BE2C (cell line): ENCODE data around the gene WEE2.
"Not testable (repeated sequence)": the region's sequence is repeated elsewhere in the genome, so short reads cannot be mapped to it uniquely, and the experiment has no call there.

Source experiments
- DNase-seq: peaks from one replicate; pipeline ENCODE4 v3.0.0-alpha.2; 2020
- H3K27me3 ChIP-seq: fragments of 250-450 bp; sonication (Bioruptor Pico); 2 replicates; pipeline ENCODE4 v1.5.1; 2020; ENCODE audit warnings: mild to moderate bottlenecking
- H3K36me3 ChIP-seq: fragments of 250-450 bp; sonication (Bioruptor Pico); 2 replicates; pipeline ENCODE4 v1.5.1; 2020; ENCODE audit warnings: mild to moderate bottlenecking
- H3K4me1 ChIP-seq: fragments of 250-450 bp; sonication (Bioruptor Pico); 2 replicates; pipeline ENCODE4 v1.5.1; 2020
- H3K4me3 ChIP-seq: 2 replicates; pipeline ENCODE4 v1.5.1; 2011; ENCODE audit warnings: low read depth, low read length
- H3K9me3 ChIP-seq: fragments of 250-450 bp; sonication (Bioruptor Pico); 2 replicates; pipeline ENCODE4 v1.5.1; 2020
- TF ChIP-seq, protein P1 (sequence below): IDR thresholded peaks from 2 replicates; pipeline ENCODE4 v1.5.1; 2012; ENCODE audit warnings: mild to moderate bottlenecking, low read depth, low read length

WEE2 gene

GRCh38 chr7:141685285-141686023, 22.7 kb upstream of the WEE2 start:
- TF ChIP-seq, protein P1, sequence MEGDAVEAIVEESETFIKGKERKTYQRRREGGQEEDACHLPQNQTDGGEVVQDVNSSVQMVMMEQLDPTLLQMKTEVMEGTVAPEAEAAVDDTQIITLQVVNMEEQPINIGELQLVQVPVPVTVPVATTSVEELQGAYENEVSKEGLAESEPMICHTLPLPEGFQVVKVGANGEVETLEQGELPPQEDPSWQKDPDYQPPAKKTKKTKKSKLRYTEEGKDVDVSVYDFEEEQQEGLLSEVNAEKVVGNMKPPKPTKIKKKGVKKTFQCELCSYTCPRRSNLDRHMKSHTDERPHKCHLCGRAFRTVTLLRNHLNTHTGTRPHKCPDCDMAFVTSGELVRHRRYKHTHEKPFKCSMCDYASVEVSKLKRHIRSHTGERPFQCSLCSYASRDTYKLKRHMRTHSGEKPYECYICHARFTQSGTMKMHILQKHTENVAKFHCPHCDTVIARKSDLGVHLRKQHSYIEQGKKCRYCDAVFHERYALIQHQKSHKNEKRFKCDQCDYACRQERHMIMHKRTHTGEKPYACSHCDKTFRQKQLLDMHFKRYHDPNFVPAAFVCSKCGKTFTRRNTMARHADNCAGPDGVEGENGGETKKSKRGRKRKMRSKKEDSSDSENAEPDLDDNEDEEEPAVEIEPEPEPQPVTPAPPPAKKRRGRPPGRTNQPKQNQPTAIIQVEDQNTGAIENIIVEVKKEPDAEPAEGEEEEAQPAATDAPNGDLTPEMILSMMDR, result no peak
- no peak overlapping the region for H3K4me3 ChIP-seq
- H3K27me3 ChIP-seq, result no peaks in the 10 kb centered on the region
- no peaks in the 10 kb centered on the region for H3K4me1 ChIP-seq
- no peaks in the 10 kb centered on the region for H3K9me3 ChIP-seq
- DNase-seq, result no peak
- H3K36me3 ChIP-seq, result peaks cover 6% of the 10 kb centered on the region; the same call in 1 of the 2 replicates

DNA sequence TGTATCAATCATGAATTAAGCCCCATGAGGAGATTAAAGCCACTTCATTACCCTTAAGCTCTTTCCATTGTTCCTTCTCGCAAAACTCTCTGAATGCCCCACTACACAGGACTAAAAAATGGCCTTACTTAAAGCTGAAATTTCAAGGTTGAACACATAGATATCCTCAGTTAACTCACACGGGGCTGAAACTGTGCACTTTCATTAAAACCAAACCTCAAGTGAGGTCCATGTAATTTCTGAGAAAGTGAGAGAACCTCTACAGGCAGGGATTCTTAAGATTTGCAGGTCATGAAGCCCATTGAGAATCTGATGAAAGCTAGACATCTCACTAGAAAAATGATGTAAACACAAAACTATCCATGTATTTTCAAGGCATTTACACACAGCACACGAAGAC, 22.1 kb upstream of the WEE2 start:
- no peaks in the 10 kb centered on the region for H3K9me3 ChIP-seq
- TF ChIP-seq, protein P1, result no peak
- no peaks in the 10 kb centered on the region for H3K27me3 ChIP-seq
- no peaks in the 10 kb centered on the region for H3K4me1 ChIP-seq
- H3K4me3 ChIP-seq, result no peak overlapping the region
- no peak for DNase-seq
- peaks cover 6% of the 10 kb centered on the region; the same call in 1 of the 2 replicates for H3K36me3 ChIP-seq

GRCh38 chr7:141686670-141687069, 21.5 kb upstream of the WEE2 start:
- no peak overlapping the region for H3K4me3 ChIP-seq
- no peak for DNase-seq

GRCh38 chr7:141688043-141688442, 20.1 kb upstream of the WEE2 start:
- H3K27me3 ChIP-seq, result no peaks in the 10 kb centered on the region
- TF ChIP-seq, protein P1, result no peak
- H3K36me3 ChIP-seq, result peaks cover 6% of the 10 kb centered on the region; the same call in 1 of the 2 replicates
- DNase-seq, result no peak
- H3K4me1 ChIP-seq, result no peaks in the 10 kb centered on the region
- no peaks in the 10 kb centered on the region for H3K9me3 ChIP-seq
- H3K4me3 ChIP-seq, result no peak overlapping the region

More at GRCh38 chr7:141686670-141687069, 21.5 kb upstream of the WEE2 start:
- peaks cover 6% of the 10 kb centered on the region; the same call in 1 of the 2 replicates for H3K36me3 ChIP-seq
- no peaks in the 10 kb centered on the region for H3K4me1 ChIP-seq
- no peaks in the 10 kb centered on the region for H3K27me3 ChIP-seq
- H3K9me3 ChIP-seq, result no peaks in the 10 kb centered on the region
- TF ChIP-seq, protein P1, result no peak

DNA sequence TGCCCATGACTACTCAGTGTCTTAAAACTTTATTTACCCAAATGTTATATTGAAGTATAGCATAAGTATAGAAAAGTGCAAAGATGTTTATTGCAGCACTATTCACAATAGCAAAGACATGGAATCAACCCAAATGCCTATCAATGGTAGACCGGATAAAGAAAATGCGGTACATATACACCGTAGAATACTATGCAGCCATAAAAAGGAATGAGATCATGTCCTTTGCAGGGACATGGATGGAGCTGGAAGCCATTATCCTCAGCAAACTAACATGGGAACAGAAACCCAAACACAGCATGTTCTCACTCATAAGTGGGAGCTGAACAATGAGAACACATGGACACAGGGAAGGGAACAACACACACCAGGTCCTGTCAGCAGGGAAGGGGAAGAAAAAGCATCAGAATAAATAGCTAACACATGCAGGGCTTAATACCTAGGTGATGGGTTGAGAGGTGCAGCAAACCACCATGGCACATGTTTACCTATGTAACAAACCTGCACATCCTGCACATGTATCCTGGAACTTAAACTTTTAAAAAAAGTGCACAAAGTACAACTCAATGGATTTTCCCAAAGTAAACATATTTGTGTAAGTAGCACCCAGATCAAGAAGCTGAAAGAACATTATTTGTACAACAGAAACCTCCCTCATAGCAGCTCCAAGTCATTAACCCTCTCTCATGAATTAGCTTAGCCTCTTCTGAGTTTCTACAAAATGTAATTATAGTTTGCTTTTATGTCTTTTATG, 18.9 kb upstream of the WEE2 start:
- not testable (repeated sequence) for DNase-seq, H3K36me3 ChIP-seq, H3K9me3 ChIP-seq, H3K27me3 ChIP-seq, H3K4me3 ChIP-seq, H3K4me1 ChIP-seq

- DNase-seq, result no peak
- TF ChIP-seq, protein P1, result no peak
- Histone ChIP-seq H3K4me3 (no peak overlapping the region), H3K9me3 (no peaks in the 10 kb centered on the region), H3K27me3 (no peaks in the 10 kb centered on the region), H3K36me3 (no peaks in the 10 kb centered on the region), H3K4me1 (no peaks in the 10 kb centered on the region)
Measured at GRCh38 chr7:141691540-141691939, 16.6 kb upstream of the WEE2 start.
